Uterus (tissue), 4 donors: ENCODE results near the gene RET. TPM values are rescaled to one million over a fixed set of nuclear protein-coding genes. Genes with fewer than 3 reads are reported as not detected.

Experiments used
- DNase-seq, 2 donors: peaks; one replicate each; pipeline ENCODE4 v3.0.0-alpha.2; 2019 to 2020
- H3K27ac ChIP-seq, 2 donors: fragments of 200-600 bp; sonication (generic); 1 replicate in 1 of 2; 2 replicates in 1 of 2; pipeline ENCODE4 v1.5.1; 2016 to 2018
- H3K27me3 ChIP-seq, 2 donors: fragments of 200-600 bp; sonication (generic); one replicate each; pipeline ENCODE4 v1.5.1; 2018 to 2019; ENCODE audit warnings: control low read depth in 1 of 2
- H3K36me3 ChIP-seq, 2 donors: fragments of 200-600 bp; sonication (generic); one replicate each; pipeline ENCODE4 v1.5.1; 2019; ENCODE audit warnings: control low read depth in 1 of 2
- H3K4me1 ChIP-seq, 2 donors: fragments of 200-600 bp; sonication (generic); one replicate each; pipeline ENCODE4 v1.5.1; 2018 to 2019; ENCODE audit warnings: control low read depth in 1 of 2
- H3K4me3 ChIP-seq, 2 donors: fragments of 200-600 bp; sonication (generic); 1 replicate in 1 of 2; 2 replicates in 1 of 2; pipeline ENCODE4 v1.5.1; 2018 to 2019; ENCODE audit warnings: mild to moderate bottlenecking in 1 of 2
- H3K9me3 ChIP-seq, 2 donors: fragments of 200-600 bp; sonication (generic); one replicate each; pipeline ENCODE4 v1.5.1; 2019; ENCODE audit warnings: control low read depth in 1 of 2
- POLR2A ChIP-seq, 2 donors: fragments of 450-650 bp; IDR thresholded peaks; one replicate each; pipeline ENCODE4 v1.6.1; 2016; ENCODE audit warnings: antibody characterized with exemption in 2 of 2, mild to moderate bottlenecking in 1 of 2, moderate library complexity in 1 of 2
- intact Hi-C: fragments of 100-400 bp; cut with DNase I; formaldehyde crosslinking; loops from one replicate; pipeline ENCODE4 v1.15.1; 2023; ENCODE audit warnings: low total_unique reads
- total RNA-seq, 4 donors: library from RNA; depleted of rRNA in 3 of 4; stranded (reverse); fragments of >200 nt in 3 of 4; gene quantifications; one replicate each; pipeline versions ENCODE4 v1.1.0 to v1.2.4, GENCODE V29; 2014 to 2023
- TF ChIP-seq, protein P1 (sequence below), 4 experiments: fragments of 200-600 bp in 2 of 4; fragments of 450-650 bp in 2 of 4; sonication (generic) in 2 of 4; IDR thresholded peaks; one replicate each; pipeline ENCODE4 v1.5.1; 2016 to 2019; ENCODE audit warnings: antibody characterized with exemption in 4 of 4, mild to moderate bottlenecking in 2 of 4, moderate library complexity in 1 of 4
- donor health status: DM: yes; HTN: yes; CAD: no.

Gene RET
- total RNA-seq, 4 donors from 2014 or later: under 0.01 to 6.3 (median 1.0) TPM

DNA sequence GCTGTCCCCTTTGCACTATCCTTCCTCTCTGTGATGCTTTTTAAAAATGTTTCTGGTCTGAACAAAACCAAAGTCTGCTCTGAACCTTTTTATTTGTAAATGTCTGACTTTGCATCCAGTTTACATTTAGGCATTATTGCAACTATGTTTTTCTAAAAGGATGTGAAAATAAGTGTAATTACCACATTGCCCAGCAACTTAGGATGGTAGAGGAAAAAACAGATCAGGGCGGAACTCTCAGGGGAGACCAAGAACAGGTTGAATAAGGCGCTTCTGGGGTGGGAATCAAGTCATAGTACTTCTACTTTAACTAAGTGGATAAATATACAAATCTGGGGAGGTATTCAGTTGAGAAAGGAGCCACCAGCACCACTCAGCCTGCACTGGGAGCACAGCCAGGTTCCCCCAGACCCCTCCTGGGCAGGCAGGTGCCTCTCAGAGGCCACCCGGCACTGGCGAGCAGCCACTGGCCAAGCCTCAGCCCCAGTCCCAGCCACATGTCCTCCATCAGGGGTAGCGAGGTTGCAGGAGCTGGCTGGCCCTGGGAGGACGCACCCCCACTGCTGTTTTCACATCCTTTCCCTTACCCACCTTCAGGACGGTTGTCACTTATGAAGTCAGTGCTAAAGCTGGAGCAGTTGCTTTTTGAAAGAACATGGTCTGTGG is 50.0 kb downstream of the RET start:
- TF ChIP-seq, protein P1, sequence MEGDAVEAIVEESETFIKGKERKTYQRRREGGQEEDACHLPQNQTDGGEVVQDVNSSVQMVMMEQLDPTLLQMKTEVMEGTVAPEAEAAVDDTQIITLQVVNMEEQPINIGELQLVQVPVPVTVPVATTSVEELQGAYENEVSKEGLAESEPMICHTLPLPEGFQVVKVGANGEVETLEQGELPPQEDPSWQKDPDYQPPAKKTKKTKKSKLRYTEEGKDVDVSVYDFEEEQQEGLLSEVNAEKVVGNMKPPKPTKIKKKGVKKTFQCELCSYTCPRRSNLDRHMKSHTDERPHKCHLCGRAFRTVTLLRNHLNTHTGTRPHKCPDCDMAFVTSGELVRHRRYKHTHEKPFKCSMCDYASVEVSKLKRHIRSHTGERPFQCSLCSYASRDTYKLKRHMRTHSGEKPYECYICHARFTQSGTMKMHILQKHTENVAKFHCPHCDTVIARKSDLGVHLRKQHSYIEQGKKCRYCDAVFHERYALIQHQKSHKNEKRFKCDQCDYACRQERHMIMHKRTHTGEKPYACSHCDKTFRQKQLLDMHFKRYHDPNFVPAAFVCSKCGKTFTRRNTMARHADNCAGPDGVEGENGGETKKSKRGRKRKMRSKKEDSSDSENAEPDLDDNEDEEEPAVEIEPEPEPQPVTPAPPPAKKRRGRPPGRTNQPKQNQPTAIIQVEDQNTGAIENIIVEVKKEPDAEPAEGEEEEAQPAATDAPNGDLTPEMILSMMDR (IDR thresholded peaks at IDR 0.05): no peak
- no peak for TF ChIP-seq POLR2A (IDR thresholded peaks at IDR 0.05)
- DNase-seq: no peak
- Histone ChIP-seq H3K36me3 (no peaks in the 10 kb centered on the region), H3K9me3 (no peaks in the 10 kb centered on the region), H3K4me3 (no peak overlapping the region), H3K27me3 (no peaks in the 10 kb centered on the region), H3K4me1 (no peaks in the 10 kb centered on the region), H3K27ac (no peak overlapping the region)
- intact Hi-C loops: no loop called here

DNA sequence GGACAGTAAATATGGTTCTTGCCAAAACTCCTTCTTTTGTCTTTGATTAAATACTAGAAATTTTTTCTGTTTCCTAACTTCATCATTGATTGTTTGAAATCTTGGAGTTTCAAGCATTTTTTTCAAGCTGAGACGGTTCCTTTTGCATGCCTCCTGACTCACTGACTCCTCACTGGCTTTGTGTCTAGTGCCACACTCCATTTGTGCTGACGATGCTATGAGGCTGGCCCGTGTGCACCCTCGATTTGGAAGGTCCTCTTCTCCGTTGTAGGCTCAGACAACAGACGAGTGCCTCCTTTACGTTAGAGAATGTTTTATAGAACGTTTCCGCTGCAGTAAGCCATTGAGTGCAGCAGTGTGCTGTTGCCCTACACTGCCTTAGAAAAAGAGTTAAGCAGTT is 50.6 kb downstream of the RET start:
- no peaks in the 10 kb centered on the region for H3K4me1 ChIP-seq
- H3K36me3 ChIP-seq: no peaks in the 10 kb centered on the region
- TF ChIP-seq, protein P1 (IDR thresholded peaks at IDR 0.05): no peak
- no peak for TF ChIP-seq POLR2A (IDR thresholded peaks at IDR 0.05)
- no peaks in the 10 kb centered on the region for H3K9me3 ChIP-seq
- intact Hi-C loops: no loop called here
- no peak for DNase-seq
- H3K27ac ChIP-seq: no peak overlapping the region
- H3K27me3 ChIP-seq: no peaks in the 10 kb centered on the region
- no peak overlapping the region for H3K4me3 ChIP-seq

DNA sequence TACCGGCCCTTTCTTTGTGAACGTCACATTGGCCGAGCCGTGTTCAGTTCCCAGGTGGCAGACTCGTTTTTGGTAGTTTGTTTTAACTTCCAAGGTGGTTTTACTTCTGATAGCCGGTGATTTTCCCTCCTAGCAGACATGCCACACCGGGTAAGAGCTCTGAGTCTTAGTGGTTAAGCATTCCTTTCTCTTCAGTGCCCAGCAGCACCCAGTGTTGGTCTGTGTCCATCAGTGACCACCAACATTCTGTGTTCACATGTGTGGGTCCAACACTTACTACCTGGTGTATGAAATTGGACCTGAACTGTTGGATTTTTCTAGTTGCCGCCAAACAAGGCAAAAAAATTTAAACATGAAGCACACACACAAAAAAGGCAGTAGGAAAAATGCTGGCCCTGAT is 51.5 kb downstream of the RET start:
- H3K9me3 ChIP-seq: no peaks in the 10 kb centered on the region
- TF ChIP-seq, protein P1 (IDR thresholded peaks at IDR 0.05): no peak
- TF ChIP-seq POLR2A (IDR thresholded peaks at IDR 0.05): no peak
- H3K36me3 ChIP-seq: no peaks in the 10 kb centered on the region
- H3K27me3 ChIP-seq: no peaks in the 10 kb centered on the region
- no peak for DNase-seq
- no peaks in the 10 kb centered on the region for H3K4me1 ChIP-seq
- no peak overlapping the region for H3K4me3 ChIP-seq
- intact Hi-C loops: no loop called here
- no peak overlapping the region for H3K27ac ChIP-seq

DNA sequence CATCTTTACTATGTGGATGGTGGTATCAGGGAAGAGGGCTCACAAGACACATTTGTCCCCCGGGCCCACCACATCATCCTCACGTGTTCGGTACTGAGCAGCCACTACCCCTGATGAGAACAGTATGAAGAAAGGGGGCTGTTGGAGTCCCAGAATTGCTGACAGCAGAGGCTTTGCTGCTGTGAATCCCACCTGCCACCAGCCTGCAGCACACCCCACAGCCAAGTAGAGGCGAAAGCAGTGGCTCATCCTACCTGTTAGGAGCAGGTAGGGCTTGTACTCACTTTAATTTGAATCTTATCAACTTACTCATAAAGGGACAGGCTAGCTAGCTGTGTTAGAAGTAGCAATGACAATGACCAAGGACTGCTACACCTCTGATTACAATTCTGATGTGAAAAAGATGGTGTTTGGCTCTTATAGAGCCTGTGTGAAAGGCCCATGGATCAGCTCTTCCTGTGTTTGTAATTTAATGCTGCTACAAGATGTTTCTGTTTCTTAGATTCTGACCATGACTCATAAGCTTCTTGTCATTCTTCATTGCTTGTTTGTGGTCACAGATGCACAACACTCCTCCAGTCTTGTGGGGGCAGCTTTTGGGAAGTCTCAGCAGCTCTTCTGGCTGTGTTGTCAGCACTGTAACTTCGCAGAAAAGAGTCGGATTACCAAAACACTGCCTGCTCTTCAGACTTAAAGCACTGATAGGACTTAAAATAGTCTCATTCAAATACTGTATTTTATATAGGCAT is 52.3 kb downstream of the RET start:
- intact Hi-C loops: no loop called here
- TF ChIP-seq, protein P1 (IDR thresholded peaks at IDR 0.05): no peak
- TF ChIP-seq POLR2A (IDR thresholded peaks at IDR 0.05): no peak
- Histone ChIP-seq H3K27ac (peak overlapping the region in 1 of 2 donors; percentile 52), H3K4me3 (no peak overlapping the region), H3K4me1 (no peaks in the 10 kb centered on the region), H3K36me3 (no peaks in the 10 kb centered on the region), H3K27me3 (no peaks in the 10 kb centered on the region), H3K9me3 (no peaks in the 10 kb centered on the region)
- no peak for DNase-seq

DNA sequence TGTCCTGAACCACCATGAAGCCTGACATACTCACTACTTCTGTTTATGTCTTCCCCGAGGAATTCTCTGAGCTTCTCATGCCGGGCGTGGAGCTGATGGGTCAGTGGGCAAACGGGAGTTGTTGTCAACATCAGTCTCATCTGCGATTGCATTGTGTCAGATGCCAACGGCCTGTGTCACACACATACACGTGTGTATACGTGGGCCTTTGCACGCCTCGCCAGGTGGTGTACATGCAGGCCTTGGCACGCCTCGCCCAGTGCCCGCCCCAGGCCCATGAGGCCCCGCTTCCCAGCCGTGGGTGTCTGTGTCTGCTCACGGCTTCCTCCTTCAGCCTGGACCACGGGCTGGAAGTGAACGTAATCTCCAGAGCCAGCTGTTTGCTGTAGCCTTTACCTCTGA is 53.9 kb downstream of the RET start:
- H3K9me3 ChIP-seq: no peaks in the 10 kb centered on the region
- intact Hi-C loops: no loop called here

More for the DNA sequence above, 53.9 kb downstream of the RET start:
- H3K4me3 ChIP-seq: no peak overlapping the region
- no peaks in the 10 kb centered on the region for H3K36me3 ChIP-seq
- no peak overlapping the region for H3K27ac ChIP-seq
- no peaks in the 10 kb centered on the region for H3K27me3 ChIP-seq
- TF ChIP-seq POLR2A (IDR thresholded peaks at IDR 0.05): no peak
- TF ChIP-seq, protein P1 (IDR thresholded peaks at IDR 0.05): no peak
- no peaks in the 10 kb centered on the region for H3K4me1 ChIP-seq
- DNase-seq: no peak
